ENCODE results near the gene HNF1B.

The HNF1B gene

GRCh38 chr17:37744961-37745800 is at the start of gene HNF1B:
TSS of gene HNF1B (minus strand) at chr17:37745059. CDS start at chr17:37744884, 175 bp downstream.
- in situ Hi-C loops (cut with MboI; ENCODE audit: low sequenced_read_pairs) = no loop called here

GRCh38 chr17:37792787-37793186 is 47.9 kb upstream of the HNF1B start:
- in situ Hi-C loops (cut with MboI; ENCODE audit: low sequenced_read_pairs) = loop anchor here (25.0 kb wide), 1 partner anchor 105 kb away; no protein-coding TSS in a partner anchor

- in situ Hi-C loops (cut with MboI; ENCODE audit: low sequenced_read_pairs) = loop anchor here (25.0 kb wide), 1 partner anchor 104 kb away; no protein-coding TSS in a partner anchor
Observed at GRCh38 chr17:37791447-37792399, 46.9 kb upstream of the HNF1B start.

GRCh38 chr17:37789771-37790541 is 45.1 kb upstream of the HNF1B start:
- in situ Hi-C loops (cut with MboI; ENCODE audit: low sequenced_read_pairs) = loop anchor here (25.0 kb wide), 1 partner anchor 103 kb away; no protein-coding TSS in a partner anchor

GRCh38 chr17:37789021-37789565 is 44.2 kb upstream of the HNF1B start:
- in situ Hi-C loops (cut with MboI; ENCODE audit: low sequenced_read_pairs) = loop anchor here (25.0 kb wide), 1 partner anchor 102 kb away; no protein-coding TSS in a partner anchor

- in situ Hi-C loops (cut with MboI; ENCODE audit: low sequenced_read_pairs) = loop anchor here (25.0 kb wide), 1 partner anchor 101 kb away; no protein-coding TSS in a partner anchor
Observed at GRCh38 chr17:37788526-37788925, 43.7 kb upstream of the HNF1B start.

- in situ Hi-C loops (cut with MboI; ENCODE audit: low sequenced_read_pairs) = loop anchor here (25.0 kb wide), 1 partner anchor 100 kb away; no protein-coding TSS in a partner anchor
Observed at GRCh38 chr17:37787055-37787757, 42.3 kb upstream of the HNF1B start.

- in situ Hi-C loops (cut with MboI; ENCODE audit: low sequenced_read_pairs) = loop anchor here (25.0 kb wide), 1 partner anchor 99 kb away; no protein-coding TSS in a partner anchor
Observed at GRCh38 chr17:37786481-37786880, 41.6 kb upstream of the HNF1B start.

GRCh38 chr17:37782460-37782859 is 37.6 kb upstream of the HNF1B start:
- in situ Hi-C loops (cut with MboI; ENCODE audit: low sequenced_read_pairs) = loop anchor here (25.0 kb wide), 1 partner anchor 95 kb away; no protein-coding TSS in a partner anchor

- in situ Hi-C loops (cut with MboI; ENCODE audit: low sequenced_read_pairs) = loop anchor here (25.0 kb wide), 1 partner anchor 94 kb away; no protein-coding TSS in a partner anchor
Observed at GRCh38 chr17:37781451-37781850, 36.6 kb upstream of the HNF1B start.

- in situ Hi-C loops (cut with MboI; ENCODE audit: low sequenced_read_pairs) = loop anchor here (25.0 kb wide), 1 partner anchor 92 kb away; no protein-coding TSS in a partner anchor
Observed at GRCh38 chr17:37779554-37779953, 34.7 kb upstream of the HNF1B start.

- in situ Hi-C loops (cut with MboI; ENCODE audit: low sequenced_read_pairs) = no loop called here
Observed at GRCh38 chr17:37774504-37774903, 29.6 kb upstream of the HNF1B start.

- in situ Hi-C loops (cut with MboI; ENCODE audit: low sequenced_read_pairs) = no loop called here
Observed at GRCh38 chr17:37772982-37773381, 28.1 kb upstream of the HNF1B start.

GRCh38 chr17:37770631-37771518 is 26.0 kb upstream of the HNF1B start:
- in situ Hi-C loops (cut with MboI; ENCODE audit: low sequenced_read_pairs) = no loop called here

- in situ Hi-C loops (cut with MboI; ENCODE audit: low sequenced_read_pairs) = no loop called here
Observed at GRCh38 chr17:37769050-37769449, 24.2 kb upstream of the HNF1B start.

- in situ Hi-C loops (cut with MboI; ENCODE audit: low sequenced_read_pairs) = no loop called here
Observed at GRCh38 chr17:37768438-37768837, 23.6 kb upstream of the HNF1B start.

GRCh38 chr17:37766971-37767370 is 22.1 kb upstream of the HNF1B start:
- in situ Hi-C loops (cut with MboI; ENCODE audit: low sequenced_read_pairs) = no loop called here

GRCh38 chr17:37764383-37764782 is 19.5 kb upstream of the HNF1B start:
- in situ Hi-C loops (cut with MboI; ENCODE audit: low sequenced_read_pairs) = no loop called here
